Femur (tissue), 1 donor: ENCODE data around the gene BEND2.
"Not testable (repeated sequence)": the region's sequence is repeated elsewhere in the genome, so short reads cannot be mapped to it uniquely, and the experiment has no call there.

Experiments
- DNase-seq: peaks from one replicate; pipeline ENCODE4 v3.0.0-alpha.2; 2017

The BEND2 gene

GRCh38 chrX:18220786-18221185, at the start of gene BEND2:
Gene BEND2 (minus strand): TSS chrX:18220886. CDS start chrX:18220750, 136 bp downstream.
- DNase-seq, result no peak

GRCh38 chrX:18255059-18255458, 34.4 kb upstream of the BEND2 start:
- no peak for DNase-seq

- DNase-seq, result no peak
Measured at GRCh38 chrX:18252644-18253359, 32.1 kb upstream of the BEND2 start.

- not testable (repeated sequence) for DNase-seq
Measured at GRCh38 chrX:18229646-18230045, 9.0 kb upstream of the BEND2 start.

- DNase-seq, result no peak
Measured at GRCh38 chrX:18228069-18228468, 7.4 kb upstream of the BEND2 start.

- no peak for DNase-seq
Measured at GRCh38 chrX:18227458-18227857, 6.8 kb upstream of the BEND2 start.

- DNase-seq, result no peak
Measured at GRCh38 chrX:18210470-18210869, 10.2 kb downstream of the BEND2 start.

- DNase-seq, result no peak
Measured at GRCh38 chrX:18206657-18207056, 14.0 kb downstream of the BEND2 start.

- DNase-seq, result no peak
Measured at GRCh38 chrX:18203631-18204030, 17.1 kb downstream of the BEND2 start.

- no peak for DNase-seq
Measured at GRCh38 chrX:18194688-18195087, 26.0 kb downstream of the BEND2 start.

GRCh38 chrX:18179446-18179845, 41.2 kb downstream of the BEND2 start:
- no peak for DNase-seq

GRCh38 chrX:18174971-18175370, 45.7 kb downstream of the BEND2 start:
- DNase-seq, result no peak

GRCh38 chrX:18174209-18174608, 46.5 kb downstream of the BEND2 start:
- no peak for DNase-seq

- no peak for DNase-seq
Measured at GRCh38 chrX:18173494-18174180, 47.0 kb downstream of the BEND2 start.

GRCh38 chrX:18172970-18173369, 47.7 kb downstream of the BEND2 start:
- DNase-seq, result no peak

- no peak for DNase-seq
Measured at GRCh38 chrX:18170910-18171309, 49.8 kb downstream of the BEND2 start.

GRCh38 chrX:18166068-18166467, 54.6 kb downstream of the BEND2 start:
- DNase-seq, result no peak

GRCh38 chrX:18160369-18160768, 60.3 kb downstream of the BEND2 start:
- no peak for DNase-seq

- no peak for DNase-seq
Measured at GRCh38 chrX:18158963-18159362, 61.7 kb downstream of the BEND2 start.

GRCh38 chrX:18151649-18152048, 69.0 kb downstream of the BEND2 start:
- DNase-seq, result no peak

GRCh38 chrX:18151157-18151556, 69.5 kb downstream of the BEND2 start:
- no peak for DNase-seq

- DNase-seq, result no peak
Measured at GRCh38 chrX:18149454-18149853, 71.2 kb downstream of the BEND2 start.

- no peak for DNase-seq
Measured at GRCh38 chrX:18146954-18147353, 73.7 kb downstream of the BEND2 start.

- DNase-seq, result no peak
Measured at GRCh38 chrX:18146009-18146408, 74.7 kb downstream of the BEND2 start.

- DNase-seq, result no peak
Measured at GRCh38 chrX:18136816-18137215, 83.9 kb downstream of the BEND2 start.
